Skeletal muscle satellite cell (primary cell): Measurements from ENCODE around the gene CALHM1.

Source experiments
- H3K27me3 ChIP-seq: 2 replicates; pipeline ENCODE4 v1.7.0; 2013; ENCODE audit warnings: low read length; ENCODE audit not compliant: control insufficient read depth, insufficient read depth
- H3K36me3 ChIP-seq: 2 replicates; pipeline ENCODE4 v1.7.0; 2013; ENCODE audit warnings: mild to moderate bottlenecking, control low read depth, low read length; ENCODE audit not compliant: insufficient read depth
- H3K4me1 ChIP-seq: 2 replicates; pipeline ENCODE4 v1.7.0; 2013; ENCODE audit warnings: low read length; ENCODE audit not compliant: control insufficient read depth, insufficient read depth
- H3K4me2 ChIP-seq: 2 replicates; pipeline ENCODE4 v1.7.0; 2013; ENCODE audit warnings: mild to moderate bottlenecking, low read length
- H3K4me3 ChIP-seq: 2 replicates; pipeline ENCODE4 v1.7.0; 2013; ENCODE audit warnings: low read length
- H3K9ac ChIP-seq: 2 replicates; pipeline ENCODE4 v1.7.0; 2013; ENCODE audit warnings: mild to moderate bottlenecking, low read depth, low read length, moderate library complexity
- H3K9me3 ChIP-seq: replicated peaks from 2 replicates; pipeline ENCODE4 v1.7.0; 2013; ENCODE audit warnings: mild to moderate bottlenecking, control low read depth, low read length

Gene CALHM1

DNA sequence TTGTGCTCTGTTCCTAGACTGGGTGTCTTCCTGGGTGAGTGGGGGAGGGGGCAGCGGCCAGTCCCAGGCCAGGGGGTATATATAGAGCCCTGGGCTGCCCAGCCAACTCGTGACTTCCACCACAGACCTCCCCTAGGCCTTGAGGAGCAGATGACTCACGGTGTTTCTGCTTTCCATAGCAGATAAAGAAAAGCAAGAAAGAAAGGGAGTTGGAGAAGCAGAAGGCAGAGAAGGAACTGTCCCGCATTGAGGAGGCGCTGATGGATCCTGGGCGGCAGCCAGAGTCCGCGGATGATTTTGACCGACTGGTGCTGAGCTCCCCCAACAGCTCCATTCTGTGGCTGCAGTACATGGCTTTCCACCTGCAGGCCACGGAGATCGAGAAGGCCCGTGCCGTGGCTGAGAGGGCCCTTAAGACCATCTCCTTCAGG, 16.7 kb downstream of the CALHM1 start:
- no peaks in the 10 kb centered on the region for H3K27me3 ChIP-seq
- H3K9me3 ChIP-seq = no peaks in the 10 kb centered on the region
- H3K9ac ChIP-seq = no peak overlapping the region
- no peak overlapping the region for H3K4me2 ChIP-seq
- H3K36me3 ChIP-seq = peaks cover 94% of the 10 kb centered on the region
- no peak overlapping the region for H3K4me3 ChIP-seq
- H3K4me1 ChIP-seq = peaks cover 25% of the 10 kb centered on the region

DNA sequence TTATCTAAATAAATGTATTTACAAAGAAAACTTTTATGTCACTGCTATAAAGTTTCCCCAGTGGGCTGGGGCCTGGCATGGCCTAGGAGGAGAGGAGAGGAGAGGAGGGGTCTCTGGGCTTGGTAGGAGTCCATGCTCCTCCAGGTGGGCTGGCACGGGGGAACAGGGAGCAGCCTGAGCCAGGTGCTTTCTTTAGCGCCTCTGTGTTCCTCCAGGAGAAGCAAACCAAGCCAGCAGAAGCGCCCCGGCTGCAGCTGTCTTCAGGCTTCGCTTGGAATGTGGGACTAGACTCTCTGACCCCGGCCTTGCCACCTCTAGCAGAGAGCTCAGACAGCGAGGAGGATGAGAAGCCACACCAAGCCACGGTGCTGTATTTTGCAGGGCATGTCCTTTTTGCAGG, 17.1 kb downstream of the CALHM1 start:
- Histone ChIP-seq H3K9ac (no peak overlapping the region), H3K4me3 (no peak overlapping the region), H3K36me3 (peaks cover 93% of the 10 kb centered on the region)

DNA sequence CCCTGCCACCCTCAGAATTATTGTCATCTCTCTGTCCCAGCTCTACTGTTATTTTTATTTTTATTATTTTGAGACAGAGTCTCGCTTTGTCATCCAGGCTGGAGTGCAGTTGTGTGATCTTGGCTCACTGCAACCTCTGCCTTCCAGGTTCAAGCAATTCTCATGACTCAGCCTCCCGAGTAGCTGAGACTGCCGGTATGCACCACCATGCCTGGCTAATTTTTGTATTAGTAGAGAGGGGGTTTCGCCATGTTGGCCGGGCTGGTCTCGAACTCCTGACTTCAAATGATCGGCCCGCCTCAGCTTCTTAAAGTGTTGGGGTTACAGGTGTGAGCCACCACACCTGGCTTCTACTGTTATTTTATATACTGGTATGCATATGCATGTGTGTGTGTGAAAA, 17.5 kb downstream of the CALHM1 start:
- H3K9ac ChIP-seq = no peak overlapping the region
- H3K27me3 ChIP-seq = no peaks in the 10 kb centered on the region
- H3K4me1 ChIP-seq = peaks cover 17% of the 10 kb centered on the region
- H3K4me3 ChIP-seq = no peak overlapping the region
- no peak overlapping the region for H3K4me2 ChIP-seq
- no peaks in the 10 kb centered on the region for H3K9me3 ChIP-seq
- H3K36me3 ChIP-seq = peaks cover 92% of the 10 kb centered on the region

More for the DNA sequence above, 17.1 kb downstream of the CALHM1 start:
- no peak overlapping the region for H3K4me2 ChIP-seq
- no peaks in the 10 kb centered on the region for H3K27me3 ChIP-seq
- H3K4me1 ChIP-seq = peaks cover 21% of the 10 kb centered on the region
- no peaks in the 10 kb centered on the region for H3K9me3 ChIP-seq

DNA sequence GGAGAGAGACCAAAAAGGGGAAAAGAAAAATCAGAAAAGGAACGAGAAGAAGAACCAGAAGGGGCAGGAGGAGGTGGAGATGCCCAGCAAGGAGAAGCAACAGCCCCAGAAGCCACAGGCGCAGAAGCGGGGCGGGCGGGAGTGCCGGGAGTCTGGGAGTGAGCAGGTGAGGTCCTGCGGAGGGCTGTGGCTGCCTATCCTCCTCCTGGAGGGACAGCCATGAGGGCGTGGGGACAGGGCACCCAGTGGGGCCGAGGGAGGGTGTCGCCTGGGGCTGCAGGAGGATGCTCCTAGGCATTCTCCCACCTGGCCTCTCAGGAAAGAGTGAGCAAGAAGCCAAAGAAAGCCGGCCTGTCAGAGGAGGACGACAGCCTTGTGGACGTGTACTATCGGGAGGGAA, 18.3 kb downstream of the CALHM1 start:
- Histone ChIP-seq H3K4me1 (peaks cover 9% of the 10 kb centered on the region), H3K36me3 (peaks cover 92% of the 10 kb centered on the region), H3K4me3 (no peak overlapping the region), H3K9ac (no peak overlapping the region), H3K4me2 (no peak overlapping the region), H3K27me3 (no peaks in the 10 kb centered on the region), H3K9me3 (no peaks in the 10 kb centered on the region)

DNA sequence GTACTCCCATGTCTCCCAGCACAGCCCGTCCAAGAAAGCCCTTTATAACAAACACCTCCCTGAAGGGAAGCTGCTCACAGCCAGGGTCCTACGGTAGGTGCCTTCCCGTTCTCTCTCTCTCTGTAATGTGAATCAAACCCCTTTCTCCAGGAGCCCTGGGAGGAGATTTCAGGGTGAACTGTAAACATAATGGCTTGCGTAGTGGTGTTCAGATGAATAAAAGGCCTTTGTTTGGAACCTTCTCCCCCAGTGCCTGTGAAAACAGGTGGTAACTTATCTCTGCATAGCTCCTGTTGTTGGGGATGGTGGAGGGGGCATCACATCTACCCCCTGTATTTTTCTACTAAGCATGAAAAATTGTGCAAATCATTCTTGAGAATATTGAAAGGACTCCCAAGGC, 18.9 kb downstream of the CALHM1 start:
- Histone ChIP-seq H3K4me2 (no peak overlapping the region), H3K9me3 (no peaks in the 10 kb centered on the region), H3K27me3 (no peaks in the 10 kb centered on the region), H3K36me3 (peaks cover 92% of the 10 kb centered on the region), H3K9ac (no peak overlapping the region), H3K4me3 (no peak overlapping the region), H3K4me1 (peaks cover 9% of the 10 kb centered on the region)

DNA sequence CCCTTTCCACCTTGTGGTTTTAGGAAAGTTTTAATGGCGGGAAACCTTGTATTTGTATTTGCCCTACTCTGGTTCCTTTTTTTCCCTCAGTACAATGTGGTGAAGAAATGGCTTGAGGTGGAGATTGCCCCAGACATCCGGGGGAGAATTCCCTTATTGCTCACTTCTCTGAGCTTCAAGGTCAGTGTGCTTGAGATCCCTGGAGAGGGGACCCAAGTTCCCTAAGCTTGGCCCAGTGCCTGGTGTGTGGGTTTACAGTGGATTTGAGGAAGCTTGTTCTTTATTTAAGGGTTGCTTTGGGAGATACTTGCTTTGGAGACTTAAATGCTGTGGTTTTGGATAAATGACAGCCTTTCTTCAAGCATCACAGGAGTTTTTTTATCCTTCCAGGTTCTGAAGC, 24.8 kb downstream of the CALHM1 start:
- no peaks in the 10 kb centered on the region for H3K9me3 ChIP-seq
- H3K36me3 ChIP-seq = peaks cover 84% of the 10 kb centered on the region
- no peak overlapping the region for H3K9ac ChIP-seq
- no peaks in the 10 kb centered on the region for H3K27me3 ChIP-seq
- no peak overlapping the region for H3K4me3 ChIP-seq
- H3K4me1 ChIP-seq = no peaks in the 10 kb centered on the region
- H3K4me2 ChIP-seq = no peak overlapping the region

DNA sequence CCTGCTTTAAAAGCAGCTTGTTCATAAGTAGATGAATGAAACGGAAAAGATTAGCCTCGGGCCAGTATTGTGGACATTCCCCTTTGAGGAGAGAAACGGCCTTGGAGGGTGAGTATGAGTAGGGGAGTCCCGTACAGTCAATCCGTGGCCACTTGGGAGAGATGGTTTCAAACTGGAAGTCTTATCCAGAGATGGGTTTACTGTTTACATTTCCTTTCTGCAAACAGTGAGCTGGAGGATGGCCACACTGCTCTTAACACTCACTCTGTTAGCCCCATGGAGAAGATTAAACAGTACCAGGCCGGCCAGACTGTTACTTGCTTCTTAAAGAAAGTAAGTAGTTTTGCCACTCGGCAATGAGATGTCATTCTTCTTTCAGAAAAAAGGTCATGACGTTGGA, 26.8 kb downstream of the CALHM1 start:
- H3K27me3 ChIP-seq = no peaks in the 10 kb centered on the region
- no peaks in the 10 kb centered on the region for H3K4me1 ChIP-seq
- no peak overlapping the region for H3K9ac ChIP-seq
- H3K36me3 ChIP-seq = peaks cover 85% of the 10 kb centered on the region
- no peak overlapping the region for H3K4me2 ChIP-seq
- no peak overlapping the region for H3K4me3 ChIP-seq
- no peaks in the 10 kb centered on the region for H3K9me3 ChIP-seq

DNA sequence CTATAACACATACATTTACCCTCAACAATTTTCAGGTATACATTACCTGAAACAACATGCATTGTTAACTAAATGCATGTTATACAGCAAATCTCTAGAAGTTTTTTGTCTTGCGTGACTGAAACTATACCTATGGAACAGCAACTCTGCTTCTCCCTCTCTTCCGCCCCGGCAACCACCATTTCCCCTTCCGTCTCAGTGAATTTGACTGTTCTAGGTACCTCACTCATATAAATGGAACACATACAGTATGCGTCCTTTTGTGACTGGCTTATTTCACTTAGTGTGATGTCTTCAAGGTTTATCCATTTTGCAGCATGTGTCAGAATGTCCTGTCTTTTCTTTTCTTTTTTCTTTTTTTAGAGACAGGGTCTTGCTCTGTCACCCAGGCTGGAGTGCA, 29.1 kb downstream of the CALHM1 start:
- H3K9ac ChIP-seq = no peak overlapping the region
- H3K27me3 ChIP-seq = no peaks in the 10 kb centered on the region
- no peak overlapping the region for H3K4me2 ChIP-seq
- no peaks in the 10 kb centered on the region for H3K4me1 ChIP-seq
- H3K4me3 ChIP-seq = no peak overlapping the region
- H3K9me3 ChIP-seq = no peaks in the 10 kb centered on the region
- peaks cover 81% of the 10 kb centered on the region for H3K36me3 ChIP-seq

DNA sequence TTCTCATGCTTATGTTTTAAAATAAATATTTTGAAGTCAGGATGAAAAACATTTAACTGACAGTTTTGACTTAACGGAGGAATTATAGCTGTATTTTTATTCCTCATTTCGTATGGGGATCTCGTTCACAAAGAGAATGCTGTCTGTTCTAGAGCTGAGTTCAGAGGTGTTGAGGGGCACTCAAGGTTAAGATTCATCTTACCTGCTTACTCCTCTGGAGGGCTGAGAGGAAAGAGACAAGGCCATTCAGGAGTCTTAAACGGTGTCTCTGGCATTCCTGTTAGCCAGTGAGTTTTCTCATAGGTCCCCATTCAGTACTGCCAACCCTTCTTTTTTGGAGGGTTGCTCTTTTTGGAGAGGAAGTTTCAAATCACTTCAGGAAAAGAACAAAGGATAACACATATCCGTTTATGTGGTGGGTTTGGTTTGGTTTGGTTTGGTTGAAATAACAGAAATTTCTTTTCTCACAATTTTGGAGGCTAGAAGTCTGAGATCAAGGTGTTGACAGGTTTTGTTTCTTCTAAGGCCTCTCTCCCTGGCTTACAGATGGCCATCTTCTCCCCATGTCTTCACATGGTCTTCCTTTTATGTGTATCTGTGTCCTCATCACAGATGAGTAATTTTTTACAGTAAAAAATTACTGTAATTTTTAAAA, 29.6 kb downstream of the CALHM1 start:
- H3K27me3 ChIP-seq = no peaks in the 10 kb centered on the region
- peaks cover 81% of the 10 kb centered on the region for H3K36me3 ChIP-seq
- H3K9ac ChIP-seq = no peak overlapping the region
- H3K9me3 ChIP-seq = no peaks in the 10 kb centered on the region
- no peak overlapping the region for H3K4me3 ChIP-seq
- no peak overlapping the region for H3K4me2 ChIP-seq
- no peaks in the 10 kb centered on the region for H3K4me1 ChIP-seq

DNA sequence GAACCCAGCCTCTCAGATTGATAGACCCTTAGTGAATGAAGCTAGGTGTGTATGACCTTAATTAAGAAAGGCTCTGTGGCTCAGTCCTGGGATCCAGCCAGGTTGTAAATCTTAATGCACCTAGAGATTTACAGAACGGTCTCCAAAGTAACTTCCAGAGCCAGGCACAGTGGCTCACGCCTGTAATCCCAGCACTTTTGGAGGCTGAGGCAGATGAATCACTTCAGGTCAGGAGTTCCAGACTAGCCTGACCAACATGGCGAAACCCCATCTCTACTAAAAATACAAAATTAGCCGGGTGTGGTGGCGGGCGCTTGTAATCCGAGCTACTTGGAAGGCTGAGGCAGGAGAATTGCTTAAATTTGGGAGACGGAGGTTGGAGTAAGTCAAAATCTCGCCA, 30.8 kb downstream of the CALHM1 start:
- H3K9ac ChIP-seq = no peak overlapping the region
- H3K9me3 ChIP-seq = no peaks in the 10 kb centered on the region
- no peaks in the 10 kb centered on the region for H3K27me3 ChIP-seq
- H3K4me2 ChIP-seq = no peak overlapping the region
- H3K36me3 ChIP-seq = peaks cover 85% of the 10 kb centered on the region
- no peaks in the 10 kb centered on the region for H3K4me1 ChIP-seq
- no peak overlapping the region for H3K4me3 ChIP-seq

DNA sequence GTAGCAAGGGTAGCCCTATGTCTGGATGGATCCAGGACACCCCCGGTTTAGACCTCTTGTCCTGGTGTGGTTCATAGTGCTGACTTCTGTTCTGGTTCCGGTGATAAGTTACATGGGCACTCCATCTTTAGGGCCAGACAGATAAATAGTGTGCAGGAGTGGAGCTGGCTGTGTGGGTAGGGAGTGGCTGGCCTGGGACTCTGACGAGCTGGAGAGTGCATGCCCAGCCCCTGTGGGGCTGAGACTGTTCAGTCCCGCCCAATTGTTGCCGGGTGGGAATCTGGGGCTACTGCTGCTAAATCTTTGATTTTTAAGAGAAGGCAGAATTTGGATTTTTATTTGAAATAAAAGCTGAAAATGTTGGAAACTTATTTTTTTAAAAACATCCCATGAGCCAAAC, 35.0 kb downstream of the CALHM1 start:
- Histone ChIP-seq H3K27me3 (no peaks in the 10 kb centered on the region), H3K4me1 (no peaks in the 10 kb centered on the region), H3K4me3 (no peak overlapping the region), H3K9me3 (no peaks in the 10 kb centered on the region), H3K36me3 (peaks cover 80% of the 10 kb centered on the region), H3K4me2 (no peak overlapping the region), H3K9ac (no peak overlapping the region)

DNA sequence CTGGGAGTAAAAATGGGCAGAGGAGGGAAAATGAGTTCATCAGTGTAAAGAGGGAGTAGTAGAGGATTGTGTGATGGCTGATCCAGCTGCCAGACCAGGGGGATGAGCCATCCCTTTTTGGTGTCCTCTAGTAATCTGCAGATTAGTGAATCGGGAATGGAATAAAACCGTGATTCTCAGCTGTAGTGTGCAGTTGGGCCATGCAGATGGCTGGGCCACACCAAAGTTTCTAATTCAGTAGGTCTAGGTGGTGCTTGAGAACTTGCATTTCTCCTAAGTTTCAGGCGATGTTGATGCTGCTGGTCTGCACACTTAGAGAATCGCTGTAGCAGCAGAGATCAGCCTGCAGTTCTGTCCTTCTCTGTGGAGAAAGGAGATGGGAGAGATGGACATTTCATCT, 39.6 kb downstream of the CALHM1 start:
- H3K27me3 ChIP-seq = no peaks in the 10 kb centered on the region
- peaks cover 89% of the 10 kb centered on the region for H3K36me3 ChIP-seq
- no peak overlapping the region for H3K4me2 ChIP-seq
- no peak overlapping the region for H3K4me3 ChIP-seq
- no peaks in the 10 kb centered on the region for H3K9me3 ChIP-seq
- H3K4me1 ChIP-seq = no peaks in the 10 kb centered on the region
- no peak overlapping the region for H3K9ac ChIP-seq
